ENCODE results near the gene RNF224. TPM values are rescaled to one million over a fixed set of nuclear protein-coding genes. Genes with fewer than 3 reads are reported as not detected.

Gene RNF224
- polyA plus RNA-seq, 1 donor from 2014 or later: not detected

- H3K9me3 ChIP-seq (ENCODE audit: low read length): no peaks in the 10 kb centered on the region
- no peak overlapping the region for H3K27ac ChIP-seq (ENCODE audit: low read length)
- no peaks in the 10 kb centered on the region for H3K9me2 ChIP-seq (ENCODE audit: insufficient read depth, low read length)
- H4K20me1 ChIP-seq (ENCODE audit: insufficient read depth): no peaks in the 10 kb centered on the region
- no peaks in the 10 kb centered on the region for H3K27me3 ChIP-seq (ENCODE audit: insufficient read depth, low read depth, low read length)
- H3K79me2 ChIP-seq (replicated peaks; ENCODE audit: insufficient read depth, low read length): no peaks in the 10 kb centered on the region
- H3K4me3 ChIP-seq (ENCODE audit: low read length): no peak overlapping the region
- H3K36me3 ChIP-seq (ENCODE audit: insufficient read depth, low read length): no peaks in the 10 kb centered on the region
- H3F3A ChIP-seq (ENCODE audit: insufficient read depth, low read length, poor library complexity, severe bottlenecking): no peaks in the 10 kb centered on the region
- H2AFZ ChIP-seq (ENCODE audit: low read depth, low read length): no peak overlapping the region
- no peak overlapping the region for H3K9ac ChIP-seq (ENCODE audit: low read length)
- no peak overlapping the region for H3K4me2 ChIP-seq (ENCODE audit: low read length)
- TF ChIP-seq CTCF (IDR thresholded peaks at IDR 0.05; ENCODE audit: poor library complexity, severe bottlenecking) (no peak), SMC3 (conservative IDR thresholded peaks at IDR 0.05; ENCODE audit: poor library complexity) (no peak), POLR2AphosphoS5 (IDR thresholded peaks at IDR 0.05) (no peak), MXI1 (conservative IDR thresholded peaks at IDR 0.05; ENCODE audit: poor library complexity, severe bottlenecking) (no peak), RAD21 (conservative IDR thresholded peaks at IDR 0.05) (no peak), EZH2 (IDR thresholded peaks at IDR 0.05; ENCODE audit: borderline replicate concordance, insufficient read depth, low read length, poor library complexity, severe bottlenecking) (no peak), EP300 (conservative IDR thresholded peaks at IDR 0.05; ENCODE audit: poor library complexity, severe bottlenecking) (no peak)
- TF ChIP-seq, protein P1, sequence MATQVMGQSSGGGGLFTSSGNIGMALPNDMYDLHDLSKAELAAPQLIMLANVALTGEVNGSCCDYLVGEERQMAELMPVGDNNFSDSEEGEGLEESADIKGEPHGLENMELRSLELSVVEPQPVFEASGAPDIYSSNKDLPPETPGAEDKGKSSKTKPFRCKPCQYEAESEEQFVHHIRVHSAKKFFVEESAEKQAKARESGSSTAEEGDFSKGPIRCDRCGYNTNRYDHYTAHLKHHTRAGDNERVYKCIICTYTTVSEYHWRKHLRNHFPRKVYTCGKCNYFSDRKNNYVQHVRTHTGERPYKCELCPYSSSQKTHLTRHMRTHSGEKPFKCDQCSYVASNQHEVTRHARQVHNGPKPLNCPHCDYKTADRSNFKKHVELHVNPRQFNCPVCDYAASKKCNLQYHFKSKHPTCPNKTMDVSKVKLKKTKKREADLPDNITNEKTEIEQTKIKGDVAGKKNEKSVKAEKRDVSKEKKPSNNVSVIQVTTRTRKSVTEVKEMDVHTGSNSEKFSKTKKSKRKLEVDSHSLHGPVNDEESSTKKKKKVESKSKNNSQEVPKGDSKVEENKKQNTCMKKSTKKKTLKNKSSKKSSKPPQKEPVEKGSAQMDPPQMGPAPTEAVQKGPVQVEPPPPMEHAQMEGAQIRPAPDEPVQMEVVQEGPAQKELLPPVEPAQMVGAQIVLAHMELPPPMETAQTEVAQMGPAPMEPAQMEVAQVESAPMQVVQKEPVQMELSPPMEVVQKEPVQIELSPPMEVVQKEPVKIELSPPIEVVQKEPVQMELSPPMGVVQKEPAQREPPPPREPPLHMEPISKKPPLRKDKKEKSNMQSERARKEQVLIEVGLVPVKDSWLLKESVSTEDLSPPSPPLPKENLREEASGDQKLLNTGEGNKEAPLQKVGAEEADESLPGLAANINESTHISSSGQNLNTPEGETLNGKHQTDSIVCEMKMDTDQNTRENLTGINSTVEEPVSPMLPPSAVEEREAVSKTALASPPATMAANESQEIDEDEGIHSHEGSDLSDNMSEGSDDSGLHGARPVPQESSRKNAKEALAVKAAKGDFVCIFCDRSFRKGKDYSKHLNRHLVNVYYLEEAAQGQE (IDR thresholded peaks at IDR 0.05; ENCODE audit: borderline replicate concordance): no peak
Measured at GRCh38 chr9:137225699-137226331, 1.5 kb upstream of the RNF224 start.

GRCh38 chr9:137226338-137227053 is 806 bp upstream of the RNF224 start:
- H2AFZ ChIP-seq (ENCODE audit: low read depth, low read length): no peak overlapping the region
- no peaks in the 10 kb centered on the region for H4K20me1 ChIP-seq (ENCODE audit: insufficient read depth)
- H3K4me3 ChIP-seq (ENCODE audit: low read length): no peak overlapping the region
- H3K9ac ChIP-seq (ENCODE audit: low read length): no peak overlapping the region
- H3K27me3 ChIP-seq (ENCODE audit: insufficient read depth, low read depth, low read length): no peaks in the 10 kb centered on the region
- no peaks in the 10 kb centered on the region for H3F3A ChIP-seq (ENCODE audit: insufficient read depth, low read length, poor library complexity, severe bottlenecking)
- no peaks in the 10 kb centered on the region for H3K9me3 ChIP-seq (ENCODE audit: low read length)
- H3K4me2 ChIP-seq (ENCODE audit: low read length): no peak overlapping the region
- H3K79me2 ChIP-seq (replicated peaks; ENCODE audit: insufficient read depth, low read length): no peaks in the 10 kb centered on the region
- no peak overlapping the region for H3K27ac ChIP-seq (ENCODE audit: low read length)
- no peaks in the 10 kb centered on the region for H3K9me2 ChIP-seq (ENCODE audit: insufficient read depth, low read length)
- H3K36me3 ChIP-seq (ENCODE audit: insufficient read depth, low read length): no peaks in the 10 kb centered on the region
- TF ChIP-seq TAF1 (IDR thresholded peaks at IDR 0.05; ENCODE audit: low read depth): no peak
- no peak for TF ChIP-seq RAD21 (conservative IDR thresholded peaks at IDR 0.05)
- TF ChIP-seq CTCF (IDR thresholded peaks at IDR 0.05; ENCODE audit: poor library complexity, severe bottlenecking): no peak
